ENCODE results near the gene OR10A2.
"Not testable (repeated sequence)": the region's sequence is repeated elsewhere in the genome, so short reads cannot be mapped to it uniquely, and the experiment has no call there.

OR10A2 gene

GRCh38 chr11:6900327-6900999, 37.6 kb downstream of the OR10A2 start:
- no peak overlapping the region for H3K27ac ChIP-seq
- no peaks in the 10 kb centered on the region for H3K36me3 ChIP-seq
- no peak overlapping the region for H3K4me3 ChIP-seq (ENCODE audit: low read depth in 1 of 2, low read length in 1 of 2)
- TF ChIP-seq, protein P1, sequence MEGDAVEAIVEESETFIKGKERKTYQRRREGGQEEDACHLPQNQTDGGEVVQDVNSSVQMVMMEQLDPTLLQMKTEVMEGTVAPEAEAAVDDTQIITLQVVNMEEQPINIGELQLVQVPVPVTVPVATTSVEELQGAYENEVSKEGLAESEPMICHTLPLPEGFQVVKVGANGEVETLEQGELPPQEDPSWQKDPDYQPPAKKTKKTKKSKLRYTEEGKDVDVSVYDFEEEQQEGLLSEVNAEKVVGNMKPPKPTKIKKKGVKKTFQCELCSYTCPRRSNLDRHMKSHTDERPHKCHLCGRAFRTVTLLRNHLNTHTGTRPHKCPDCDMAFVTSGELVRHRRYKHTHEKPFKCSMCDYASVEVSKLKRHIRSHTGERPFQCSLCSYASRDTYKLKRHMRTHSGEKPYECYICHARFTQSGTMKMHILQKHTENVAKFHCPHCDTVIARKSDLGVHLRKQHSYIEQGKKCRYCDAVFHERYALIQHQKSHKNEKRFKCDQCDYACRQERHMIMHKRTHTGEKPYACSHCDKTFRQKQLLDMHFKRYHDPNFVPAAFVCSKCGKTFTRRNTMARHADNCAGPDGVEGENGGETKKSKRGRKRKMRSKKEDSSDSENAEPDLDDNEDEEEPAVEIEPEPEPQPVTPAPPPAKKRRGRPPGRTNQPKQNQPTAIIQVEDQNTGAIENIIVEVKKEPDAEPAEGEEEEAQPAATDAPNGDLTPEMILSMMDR (IDR thresholded peaks at IDR 0.05), result no peak
- H3K9me3 ChIP-seq, result no peaks in the 10 kb centered on the region
- no peaks in the 10 kb centered on the region for H3K27me3 ChIP-seq
- no peaks in the 10 kb centered on the region for H3K4me1 ChIP-seq (ENCODE audit: control insufficient read depth in 1 of 2, insufficient read depth in 1 of 2, low read depth in 1 of 2, low read length in 1 of 2)

DNA sequence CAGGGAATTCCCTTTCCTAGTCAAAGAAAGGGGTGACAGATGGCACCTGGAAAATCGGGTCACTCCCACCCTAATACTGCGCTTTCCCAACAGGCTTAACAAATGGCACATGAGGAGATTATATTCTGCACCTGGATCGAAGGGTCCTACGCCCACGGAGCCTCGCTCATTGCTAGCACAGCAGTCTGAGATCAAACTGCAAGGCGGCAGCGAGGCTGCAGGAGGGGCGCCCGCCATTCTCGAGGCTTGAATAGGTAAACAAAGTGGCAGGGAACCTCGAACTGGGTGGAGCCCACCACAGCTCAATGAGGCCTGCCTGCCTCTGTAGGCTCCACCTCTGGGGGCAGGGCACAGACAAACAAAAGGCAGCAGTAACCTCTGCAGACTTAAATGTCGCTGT, 41.9 kb downstream of the OR10A2 start:
- H3K27ac ChIP-seq; H3K4me3 ChIP-seq (ENCODE audit: low read depth in 1 of 2, low read length in 1 of 2); H3K36me3 ChIP-seq; H3K9me3 ChIP-seq; H3K4me1 ChIP-seq (ENCODE audit: control insufficient read depth in 1 of 2, insufficient read depth in 1 of 2, low read depth in 1 of 2, low read length in 1 of 2); H3K27me3 ChIP-seq: not testable (repeated sequence)

DNA sequence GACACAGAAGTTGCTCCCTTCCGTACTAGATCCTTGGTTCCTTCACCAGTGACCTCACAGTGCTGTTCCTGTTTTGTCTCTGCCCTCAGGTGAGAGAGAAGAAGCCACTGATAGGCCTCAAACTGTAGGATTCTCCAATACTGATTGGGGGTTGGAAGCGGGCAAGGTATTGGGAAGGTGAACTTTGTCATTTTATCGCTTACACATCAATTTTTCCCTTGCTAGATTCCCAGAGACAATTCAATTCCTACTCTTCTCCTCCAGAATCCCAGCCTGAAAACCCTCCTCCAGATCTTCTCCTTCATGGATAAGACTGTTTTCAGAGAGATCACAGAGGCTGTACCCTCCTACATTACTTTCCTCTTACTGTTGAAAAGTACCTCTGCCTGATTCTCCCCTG, 48.5 kb downstream of the OR10A2 start:
- no peaks in the 10 kb centered on the region for H3K4me1 ChIP-seq (ENCODE audit: control insufficient read depth in 1 of 2, insufficient read depth in 1 of 2, low read depth in 1 of 2, low read length in 1 of 2)
- H3K9me3 ChIP-seq, result no peaks in the 10 kb centered on the region
- H3K27ac ChIP-seq, result no peak overlapping the region
- TF ChIP-seq, protein P1 (IDR thresholded peaks at IDR 0.05), result no peak
- H3K27me3 ChIP-seq, result no peaks in the 10 kb centered on the region
- H3K36me3 ChIP-seq, result no peaks in the 10 kb centered on the region
- no peak overlapping the region for H3K4me3 ChIP-seq (ENCODE audit: low read depth in 1 of 2, low read length in 1 of 2)

DNA sequence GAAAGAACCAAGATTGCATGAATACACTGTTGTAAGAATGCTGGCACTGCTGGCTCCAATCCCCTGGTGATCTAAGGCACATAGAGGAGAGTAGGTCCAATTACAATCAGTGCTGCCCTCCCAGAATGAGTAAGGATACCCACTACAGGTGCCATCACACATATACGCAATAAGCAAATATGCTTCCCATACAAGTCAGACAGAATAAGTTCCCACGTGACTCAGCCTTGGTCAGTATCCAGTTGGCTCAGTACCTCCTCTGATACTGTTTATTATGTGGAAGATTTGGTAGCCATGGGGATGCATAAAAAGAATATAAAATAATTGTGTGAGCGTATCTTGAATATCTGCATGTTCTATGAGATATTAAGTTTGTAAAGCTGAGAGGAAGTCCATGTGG, 49.1 kb downstream of the OR10A2 start:
- Histone ChIP-seq H3K27me3 (no peaks in the 10 kb centered on the region), H3K4me1 (ENCODE audit: control insufficient read depth in 1 of 2, insufficient read depth in 1 of 2, low read depth in 1 of 2, low read length in 1 of 2) (no peaks in the 10 kb centered on the region), H3K9me3 (no peaks in the 10 kb centered on the region), H3K4me3 (ENCODE audit: low read depth in 1 of 2, low read length in 1 of 2) (no peak overlapping the region), H3K27ac (no peak overlapping the region), H3K36me3 (no peaks in the 10 kb centered on the region)
- TF ChIP-seq, protein P1 (IDR thresholded peaks at IDR 0.05), result no peak

DNA sequence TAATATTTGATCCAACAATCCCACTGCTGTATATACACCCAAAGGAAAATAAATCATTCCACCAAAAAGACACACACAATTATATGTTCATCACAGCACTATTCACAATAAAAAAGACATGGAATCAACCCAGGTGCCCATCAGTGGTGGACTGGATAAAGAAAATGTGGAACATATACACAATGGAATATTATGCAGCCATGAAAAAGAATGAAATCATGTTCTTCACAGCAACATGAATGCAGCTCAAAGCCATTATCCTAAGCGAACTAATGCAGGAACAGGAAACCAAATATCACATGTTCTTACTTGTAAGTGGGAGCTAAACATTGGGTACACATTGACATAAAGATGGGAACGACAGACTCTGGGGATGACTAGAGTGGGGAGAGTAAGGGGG, 56.8 kb downstream of the OR10A2 start:
- H3K27ac ChIP-seq, result no peak overlapping the region
- H3K4me1 ChIP-seq (ENCODE audit: control insufficient read depth in 1 of 2, insufficient read depth in 1 of 2, low read depth in 1 of 2, low read length in 1 of 2), result no peaks in the 10 kb centered on the region
- no peak overlapping the region for H3K4me3 ChIP-seq (ENCODE audit: low read depth in 1 of 2, low read length in 1 of 2)
- no peaks in the 10 kb centered on the region for H3K9me3 ChIP-seq
- TF ChIP-seq, protein P1 (IDR thresholded peaks at IDR 0.05), result no peak
- no peaks in the 10 kb centered on the region for H3K36me3 ChIP-seq
- H3K27me3 ChIP-seq, result peaks cover 5% of the 10 kb centered on the region

GRCh38 chr11:6920702-6921101, 57.8 kb downstream of the OR10A2 start, which contains the start of gene OR2D3:
TSS of gene OR2D3 (plus strand) at chr11:6921002. CDS start at chr11:6921002, 0 bp downstream.
- H3K36me3 ChIP-seq, result no peaks in the 10 kb centered on the region
- H3K9me3 ChIP-seq, result no peaks in the 10 kb centered on the region
- no peak within 1 kb of the TSS for H3K27ac ChIP-seq
- H3K4me1 ChIP-seq (ENCODE audit: control insufficient read depth in 1 of 2, insufficient read depth in 1 of 2, low read depth in 1 of 2, low read length in 1 of 2), result no peaks in the 10 kb centered on the region
- H3K27me3 ChIP-seq, result peaks cover 12% of the 10 kb centered on the region
- H3K4me3 ChIP-seq (ENCODE audit: low read depth in 1 of 2, low read length in 1 of 2), result no peak within 1 kb of the TSS
- TF ChIP-seq, protein P1 (IDR thresholded peaks at IDR 0.05), result no peak
